Neural cell (in vitro differentiated cells): ENCODE measurements around the gene EIF4G3.

ENCODE experiments used
- EP300 ChIP-seq: fragments of 450-650 bp; conservative IDR thresholded peaks from 2 replicates; pipeline ENCODE4 v1.6.1; 2014; ENCODE audit warnings: antibody characterized with exemption, mild to moderate bottlenecking, moderate library complexity; ENCODE audit not compliant: poor library complexity, severe bottlenecking
- RAD21 ChIP-seq: fragments of 450-650 bp; conservative IDR thresholded peaks from 2 replicates; pipeline ENCODE4 v1.6.1; 2014; ENCODE audit warnings: antibody characterized with exemption, mild to moderate bottlenecking, moderate library complexity
- REST ChIP-seq: IDR thresholded peaks from 2 replicates; pipeline ENCODE4 v1.6.1; 2012; ENCODE audit warnings: borderline replicate concordance

- TF ChIP-seq REST (no peak), EP300 (no peak), RAD21 (no peak)
Measured at GRCh38 chr1:20974951-20975350, 201.7 kb downstream of the EIF4G3 start.
